H9 (cell line): ENCODE measurements around the gene FEZF2. TPM values are rescaled to one million over a fixed set of nuclear protein-coding genes. Genes with fewer than 3 reads are reported as not detected.
A peak's percentile ranks its signal among the peaks of the same experiment; 100 is the strongest.

Experiments
- DNase-seq: peaks from one replicate; pipeline ENCODE4 v3.0.0-alpha.2; 2017
- H2AFZ ChIP-seq: one replicate; pipeline ENCODE4 v1.6.1; 2013; ENCODE audit warnings: mild to moderate bottlenecking, low read length, control low read depth, moderate library complexity
- H2AK5ac ChIP-seq: 2 replicates; pipeline ENCODE4 v1.6.1; 2013; ENCODE audit warnings: low read length, control low read depth, mixed read lengths; ENCODE audit not compliant: insufficient read length
- H2BK120ac ChIP-seq: one replicate; pipeline ENCODE4 v1.6.1; 2013; ENCODE audit warnings: low read depth, mild to moderate bottlenecking, low read length, control low read depth, inconsistent platforms; ENCODE audit not compliant: poor library complexity, severe bottlenecking
- H2BK12ac ChIP-seq: 2 replicates; pipeline ENCODE4 v1.6.1; 2013; ENCODE audit warnings: low read length, control low read depth, mixed read lengths, low read depth; ENCODE audit not compliant: insufficient read length
- H2BK15ac ChIP-seq: 2 replicates; pipeline ENCODE4 v1.6.1; 2013; ENCODE audit warnings: low read depth, low read length, control low read depth
- H2BK20ac ChIP-seq: one replicate; pipeline ENCODE4 v1.6.1; 2013; ENCODE audit warnings: low read depth, mild to moderate bottlenecking, low read length, control low read depth, inconsistent platforms; ENCODE audit not compliant: poor library complexity, severe bottlenecking
- H2BK5ac ChIP-seq: 2 replicates; pipeline ENCODE4 v1.6.1; 2013; ENCODE audit warnings: low read length, control low read depth, mixed read lengths; ENCODE audit not compliant: insufficient read length
- H3K14ac ChIP-seq: 2 replicates; pipeline ENCODE4 v1.6.1; 2013; ENCODE audit warnings: low read length, control low read depth; ENCODE audit not compliant: insufficient read depth
- H3K18ac ChIP-seq: 2 replicates; pipeline ENCODE4 v1.6.1; 2013; ENCODE audit warnings: low read depth, mild to moderate bottlenecking, mixed read lengths, low read length, control low read depth; ENCODE audit not compliant: insufficient read length
- H3K23ac ChIP-seq: 2 replicates; pipeline ENCODE4 v1.6.1; 2013; ENCODE audit warnings: low read length, control low read depth, mixed read lengths, low read depth; ENCODE audit not compliant: insufficient read length
- H3K23me2 ChIP-seq: 2 replicates; pipeline ENCODE4 v1.6.1; 2013; ENCODE audit warnings: low read depth, mild to moderate bottlenecking, mixed read lengths, low read length, control low read depth; ENCODE audit not compliant: insufficient read length, poor library complexity, severe bottlenecking
- H3K27ac ChIP-seq: 2 replicates; pipeline ENCODE4 v1.5.1; 2013; ENCODE audit warnings: low read length, control low read depth, mixed read lengths, low read depth; ENCODE audit not compliant: insufficient read length
- H3K27me3 ChIP-seq: 2 replicates; pipeline ENCODE4 v1.6.1; 2013; ENCODE audit warnings: low read length, control low read depth, inconsistent platforms; ENCODE audit not compliant: insufficient read depth
- H3K4ac ChIP-seq: 2 replicates; pipeline ENCODE4 v1.6.1; 2013; ENCODE audit warnings: low read depth, mild to moderate bottlenecking, control low read depth, inconsistent platforms, low read length, moderate library complexity
- H3K4me1 ChIP-seq: 2 replicates; pipeline ENCODE4 v1.6.1; 2013; ENCODE audit warnings: low read length, control low read depth, inconsistent platforms; ENCODE audit not compliant: insufficient read depth
- H3K4me2 ChIP-seq: 2 replicates; pipeline ENCODE4 v1.6.1; 2013; ENCODE audit warnings: low read length, control low read depth, mixed read lengths; ENCODE audit not compliant: insufficient read length, insufficient read depth
- H3K56ac ChIP-seq: 2 replicates; pipeline ENCODE4 v1.6.1; 2013; ENCODE audit warnings: low read depth, mild to moderate bottlenecking, mixed read lengths, low read length, control low read depth; ENCODE audit not compliant: insufficient read length
- H3K79me1 ChIP-seq: 2 replicates; pipeline ENCODE4 v1.6.1; 2013; ENCODE audit warnings: low read depth, mild to moderate bottlenecking, moderate library complexity, low read length, control low read depth, inconsistent platforms; ENCODE audit not compliant: insufficient read depth, poor library complexity, severe bottlenecking
- H3K79me2 ChIP-seq: 2 replicates; pipeline ENCODE4 v1.6.1; 2013; ENCODE audit warnings: low read length, control low read depth, inconsistent platforms; ENCODE audit not compliant: insufficient read depth
- H3K9ac ChIP-seq: 2 replicates; pipeline ENCODE4 v1.6.1; 2013; ENCODE audit warnings: low read length, control low read depth, mixed read lengths; ENCODE audit not compliant: insufficient read length; ENCODE audit errors: extremely low read depth
- H3K9me3 ChIP-seq: one replicate; pipeline ENCODE4 v1.6.1; 2013; ENCODE audit warnings: low read depth, low read length, inconsistent platforms; ENCODE audit not compliant: control insufficient read depth
- H3T11ph ChIP-seq: one replicate; pipeline ENCODE4 v1.6.1; 2013; ENCODE audit warnings: mild to moderate bottlenecking, low read length, control low read depth, inconsistent platforms
- H4K20me1 ChIP-seq: one replicate; pipeline ENCODE4 v1.6.1; 2013; ENCODE audit not compliant: control insufficient read depth, insufficient read length, insufficient read depth
- H4K5ac ChIP-seq: 2 replicates; pipeline ENCODE4 v1.6.1; 2013; ENCODE audit warnings: low read depth, mild to moderate bottlenecking, mixed read lengths, low read length, control low read depth; ENCODE audit not compliant: insufficient read length
- H4K8ac ChIP-seq: replicated peaks from 2 replicates; pipeline ENCODE4 v1.6.1; 2013; ENCODE audit warnings: low read length, control low read depth, mixed read lengths, low read depth; ENCODE audit not compliant: insufficient read length
- H4K91ac ChIP-seq: 2 replicates; pipeline ENCODE4 v1.6.1; 2013; ENCODE audit warnings: low read depth, mild to moderate bottlenecking, moderate library complexity, mixed read lengths, low read length, control low read depth; ENCODE audit not compliant: insufficient read length
- H3K27ac Mint-ChIP-seq, 3 experiments: 2 replicates in 2 of 3; 3 replicates in 1 of 3; pipeline ENCODE4 v1.8.0; 2020 to 2021; ENCODE audit warnings: mixed read lengths in 3 of 3, mild to moderate bottlenecking in 1 of 3, moderate library complexity in 1 of 3
- H3K27me3 Mint-ChIP-seq: 2 replicates; pipeline ENCODE4 v1.8.0; 2021; ENCODE audit warnings: low read depth, mild to moderate bottlenecking, moderate library complexity, mixed read lengths
- H3K36me3 Mint-ChIP-seq, 3 experiments: 2 replicates in 2 of 3; 3 replicates in 1 of 3; pipeline ENCODE4 v1.8.0; 2020 to 2021; ENCODE audit warnings: low read depth in 3 of 3, mixed read lengths in 3 of 3; ENCODE audit not compliant: insufficient read depth in 1 of 3
- H3K4me1 Mint-ChIP-seq, 2 experiments: 2 replicates each; pipeline ENCODE4 v1.8.0; 2020; ENCODE audit warnings: mixed read lengths in 2 of 2
- H3K4me3 Mint-ChIP-seq, 2 experiments: 2 replicates in 1 of 2; 3 replicates in 1 of 2; pipeline ENCODE4 v1.8.0; 2020 to 2021; ENCODE audit warnings: mild to moderate bottlenecking in 2 of 2, mixed read lengths in 2 of 2, moderate library complexity in 1 of 2
- H3K9me3 Mint-ChIP-seq, 2 experiments: 2 replicates in 1 of 2; 3 replicates in 1 of 2; pipeline ENCODE4 v1.8.0; 2020; ENCODE audit warnings: mild to moderate bottlenecking in 2 of 2, mixed read lengths in 2 of 2, moderate library complexity in 1 of 2
- CTCF ChIP-seq: fragments of 200-600 bp; sonication (generic); conservative IDR thresholded peaks from 3 replicates; pipeline ENCODE4 v1.8.0; 2021; ENCODE audit warnings: antibody characterized with exemption, mild to moderate bottlenecking
- WGBS: extraction: QIAGEN DNeasy Blood & Tissue Kit; methylation state at CpG from one replicate; pipeline ENCODE4 v1.1.7; 2013; ENCODE audit warnings: missing lambda C conversion rate, low lambda C conversion rate, mixed read lengths; ENCODE audit not compliant: insufficient read length; ENCODE audit errors: extremely low coverage; 5-methylcytosine and 5-hydroxymethylcytosine counted together
- total RNA-seq: library from RNA; stranded (reverse); gene quantifications from 2 replicates; pipeline ENCODE4 v1.2.1, GENCODE V29; 2021

Gene FEZF2
- total RNA-seq, 1 experiment from 2014 or later = 0.11 TPM

GRCh38 chr3:62369476-62369743, 3.9 kb downstream of the FEZF2 start:
- Histone ChIP-seq H3K4me2 (peak overlapping the region; percentile 58), H3K27ac (no peak overlapping the region), H3K9me3 (no peaks in the 10 kb centered on the region), H2BK5ac (no peak overlapping the region), H3K4me1 (no peaks in the 10 kb centered on the region; the same call in 1 of the 2 replicates), H3K79me2 (no peaks in the 10 kb centered on the region), H2AK5ac (no peak overlapping the region), H3K56ac (no peak overlapping the region), H3K4ac (no peak overlapping the region), H3K23me2 (peaks cover 14% of the 10 kb centered on the region), H3K14ac (no peak overlapping the region), H4K5ac (no peak overlapping the region), H4K91ac (no peak overlapping the region), H2BK12ac (no peak overlapping the region), H2BK15ac (no peak overlapping the region), H3K9ac (no peak overlapping the region), H2AFZ (no peak overlapping the region), H3T11ph (no peak overlapping the region), H2BK20ac (no peak overlapping the region), H3K27me3 (peaks cover 90% of the 10 kb centered on the region), H2BK120ac (no peak overlapping the region), H4K8ac (no peak overlapping the region), H3K79me1 (no peaks in the 10 kb centered on the region), H3K18ac (no peak overlapping the region), H4K20me1 (no peaks in the 10 kb centered on the region), H3K23ac (no peak overlapping the region)
- peaks cover 100% of the 10 kb centered on the region for H3K27me3 Mint-ChIP-seq
- no CpG with 5 or more reads among the region's 12 CpGs for whole genome bisulfite sequencing
- H3K36me3 Mint-ChIP-seq = no peaks in the 10 kb centered on the region; a peak in 2 of 7 replicates
- no peak overlapping the region for H3K27ac Mint-ChIP-seq
- DNase-seq = no peak
- no peak for TF ChIP-seq CTCF
- H3K9me3 Mint-ChIP-seq = peaks cover 4 to 6% of the 10 kb centered on the region in 2 experiments; a peak in 4 of 5 replicates
- peaks cover 75 to 88% of the 10 kb centered on the region in 2 experiments for H3K4me1 Mint-ChIP-seq
- H3K4me3 Mint-ChIP-seq = peak overlapping the region; percentile 22 to 77; a peak in 4 of 5 replicates
